Heart left ventricle (tissue), 16 donors: ENCODE results near the gene NRIP2. TPM values are rescaled to one million over a fixed set of nuclear protein-coding genes. Genes with fewer than 3 reads are reported as not detected.

Experiments used
- ATAC-seq, 4 donors: fragments of 200-7000 bp; cut with Tn5 transposase; one replicate each; pipeline ENCODE4 v1.9.1; 2020 to 2022; ENCODE audit warnings: moderate library complexity in 4 of 4, mild to moderate bottlenecking in 3 of 4, moderate number of reproducible peaks in 1 of 4
- DNase-seq, 5 donors: peaks; one replicate each; pipeline ENCODE4 v3.0.0-alpha.2; 2020
- H3K27ac ChIP-seq, 12 donors: fragments of 200-600 bp; sonication (generic) in 4 of 12; one replicate each; pipeline versions ENCODE4 v1.5.0 to v1.8.0; 2016 to 2022; ENCODE audit warnings: mild to moderate bottlenecking in 2 of 12
- H3K27me3 ChIP-seq, 9 donors: fragments of 200-600 bp; sonication (generic) in 2 of 9; one replicate each; pipeline versions ENCODE4 v1.5.1 to v1.8.0; 2016 to 2022; ENCODE audit warnings: mild to moderate bottlenecking in 3 of 9
- H3K36me3 ChIP-seq, 9 donors: fragments of 200-600 bp; sonication (generic) in 2 of 9; one replicate each; pipeline versions ENCODE4 v1.5.0 to v1.8.0; 2018 to 2022; ENCODE audit warnings: mild to moderate bottlenecking in 2 of 9
- H3K4me1 ChIP-seq, 12 donors: fragments of 200-600 bp; sonication (generic) in 4 of 12; one replicate each; pipeline versions ENCODE4 v1.5.0 to v1.8.0; 2016 to 2022; ENCODE audit warnings: mild to moderate bottlenecking in 3 of 12
- H3K4me3 ChIP-seq, 12 donors: fragments of 200-600 bp; sonication (generic) in 4 of 12; one replicate each; pipeline versions ENCODE4 v1.5.0 to v1.8.0; 2017 to 2022; ENCODE audit warnings: mild to moderate bottlenecking in 9 of 12, moderate library complexity in 4 of 12
- H3K9me3 ChIP-seq, 12 donors: fragments of 200-600 bp; sonication (generic) in 4 of 12; one replicate each; pipeline versions ENCODE4 v1.5.0 to v1.8.0; 2016 to 2022; ENCODE audit warnings: mild to moderate bottlenecking in 1 of 12
- CTCF ChIP-seq, 12 donors: fragments of 200-600 bp; sonication (generic) in 4 of 12; IDR thresholded peaks; one replicate each; pipeline versions ENCODE4 v1.5.0 to v1.8.0; 2018 to 2022; ENCODE audit warnings: antibody characterized with exemption in 12 of 12, mild to moderate bottlenecking in 5 of 12
- POLR2A ChIP-seq, 2 donors: fragments of 450-650 bp; IDR thresholded peaks; one replicate each; pipeline ENCODE4 v1.6.1; 2017; ENCODE audit warnings: antibody characterized with exemption in 2 of 2, mild to moderate bottlenecking in 2 of 2, moderate library complexity in 2 of 2
- WGBS, 4 donors: extraction: QIAGEN DNeasy Blood & Tissue Kit in 2 of 4; methylation state at CpG; one replicate each; pipeline versions ENCODE4 v1.1.5 to v1.1.7; 2013 to 2018; 5-methylcytosine and 5-hydroxymethylcytosine counted together
- intact Hi-C, 10 donors: fragments of 100-400 bp; cut with DNase I; formaldehyde crosslinking; loops; one replicate each; pipeline versions ENCODE4 v1.11.1 to v1.14.2; 2022
- polyA plus RNA-seq, 2 donors: library from polyadenylated mRNA; stranded (reverse); fragments of 200-250 nt; gene quantifications; one replicate each; pipeline ENCODE4 v1.2.3, GENCODE V29; 2013
- total RNA-seq, 9 donors: library from RNA; depleted of rRNA in 2 of 9; stranded (reverse); fragments of >200 nt in 2 of 9; fragmentation: NEBNext Ultra II Directional in 3 of 9; extraction: Animal tissue kit (Norgen Biotek cat#: 25700) in 3 of 9; gene quantifications; one replicate each; pipeline versions ENCODE4 v1.1.0 to v1.2.4, GENCODE V29; 2016 to 2023
- donor health status: ischemic (EF 13 %, LVEDD 7.1; RV severe dilation, severe dysfunction).
- donor health status: healthy with polysubstance abuse.
- donor health status: DM: no; HTN: yes; CAD: no.
- donor health status: DM: no; HTN: no; CAD: no.
- donor health status: ischemic (EF 25% LVEDD 6.9; RV normal size, moderate dysfunction).
- donor health status: ischemic (EF 25% LVEDD 5.7; RV mildly dilated, moderate dysfunction).
- donor health status: healthy.
- donor health status: DM: yes; HTN: yes; CAD: no.
- donor health status: ischemic (EF 35%, LVEDD 5.7; RV mildly dilated, moderate dysfunction).
- donor health status: nonischemic (EF 11% LVEDD 7.7; RV severe dilation, severe dysfunction).
- donor health status: DM: yes; HTN: yes; CAD: no.
- donor health status: PGD.
- donor health status: ischemic (EF 29% LVEDD 5.4; RV normal size, mild dysfunction).
- donor health status: nonischemic (EF 23%, LVEDD 6.1; RV moderate dilation, normal function).

NRIP2 gene
- total and polyA plus RNA-seq, 11 donors: 1.9 to 3.1 (median 2.1) TPM

- H3K4me3 ChIP-seq: peak overlapping the region in 3 of 12 donors; percentile 54
- ATAC-seq (peak in 1 of 4 donors; percentile 13), DNase-seq (peak in 1 of 5 donors; percentile 33)
- no peaks in the 10 kb centered on the region for H3K9me3 ChIP-seq
- intact Hi-C loops: no loop called here
- H3K27ac ChIP-seq: peak overlapping the region in 3 of 12 donors; percentile 26 to 64 (median 46)
- H3K27me3 ChIP-seq: no peaks in the 10 kb centered on the region
- TF ChIP-seq POLR2A (IDR thresholded peaks at IDR 0.05): no peak
- no peak for TF ChIP-seq CTCF (IDR thresholded peaks at IDR 0.05)
- WGBS, 4 donors: 74 to 90% (median 80%) methylated on average over 6 of the region's 6 CpGs
- H3K36me3 ChIP-seq: peaks cover 0 to 49% (median 30%) of the 10 kb centered on the region in 9 donors
- peaks cover 0 to 23% (median 7%) of the 10 kb centered on the region in 12 donors for H3K4me1 ChIP-seq
Observed at GRCh38 chr12:2832550-2833127, 2.2 kb downstream of the NRIP2 start.

GRCh38 chr12:2829275-2829674 lies 5.6 kb downstream of the NRIP2 start:
- intact Hi-C loops: no loop called here
- peaks cover 0 to 83% (median 61%) of the 10 kb centered on the region in 9 donors for H3K36me3 ChIP-seq
- no peak for DNase-seq
- no peak overlapping the region for H3K27ac ChIP-seq
- H3K4me3 ChIP-seq: no peak overlapping the region
- WGBS, 4 donors: 90 to 95% (median 93%) methylated on average over 6 of the region's 6 CpGs
- no peak for ATAC-seq
- no peaks in the 10 kb centered on the region for H3K27me3 ChIP-seq
- TF ChIP-seq CTCF (IDR thresholded peaks at IDR 0.05) (no peak), POLR2A (IDR thresholded peaks at IDR 0.05) (no peak)
- peaks cover 0 to 13% (median 2%) of the 10 kb centered on the region in 12 donors for H3K4me1 ChIP-seq
- H3K9me3 ChIP-seq: no peaks in the 10 kb centered on the region

GRCh38 chr12:2826721-2827515 lies 7.9 kb downstream of the NRIP2 start:
- intact Hi-C loops: no loop called here
- TF ChIP-seq CTCF (IDR thresholded peaks at IDR 0.05): no peak
- TF ChIP-seq POLR2A (IDR thresholded peaks at IDR 0.05): no peak
- 84 to 90% (median 88%) methylated on average over 14 of the region's 14 CpGs for WGBS, 4 donors
- DNase-seq: no peak
- H3K4me1 ChIP-seq: no peaks in the 10 kb centered on the region
- no peak for ATAC-seq
- H3K27me3 ChIP-seq: no peaks in the 10 kb centered on the region
- H3K4me3 ChIP-seq: no peak overlapping the region
- H3K36me3 ChIP-seq: peaks cover 0 to 100% (median 84%) of the 10 kb centered on the region in 9 donors
- no peak overlapping the region for H3K27ac ChIP-seq
- H3K9me3 ChIP-seq: no peaks in the 10 kb centered on the region

- DNase-seq (no peak), ATAC-seq (no peak)
- no peaks in the 10 kb centered on the region for H3K9me3 ChIP-seq
- H3K36me3 ChIP-seq: peaks cover 0 to 100% (median 92%) of the 10 kb centered on the region in 9 donors
- H3K4me1 ChIP-seq: no peaks in the 10 kb centered on the region
- TF ChIP-seq CTCF (IDR thresholded peaks at IDR 0.05) (no peak), POLR2A (IDR thresholded peaks at IDR 0.05) (no peak)
- WGBS, 4 donors: 92 to 97% (median 96%) methylated on average over 3 of the region's 3 CpGs
- no peaks in the 10 kb centered on the region for H3K27me3 ChIP-seq
- intact Hi-C loops: no loop called here
- H3K27ac ChIP-seq: no peak overlapping the region
- no peak overlapping the region for H3K4me3 ChIP-seq
Observed at GRCh38 chr12:2826036-2826435, 8.8 kb downstream of the NRIP2 start.
